Stimulated activated CD8-positive, alpha-beta memory T cell treated with anti-CD3 and anti-CD28 coated beads, Interleukin-15, amount 100 ng/mL, for 48 hours (primary cell): ENCODE results near the gene SPATS1.
A peak's percentile ranks its signal among the peaks of the same experiment; 100 is the strongest.
"Not testable (repeated sequence)": the region's sequence is repeated elsewhere in the genome, so short reads cannot be mapped to it uniquely, and the experiment has no call there.

Experiments used
- DNase-seq, 2 donors: peaks; one replicate each; pipeline ENCODE4 v3.0.0-alpha.2; 2020; ENCODE audit warnings: low read depth in 2 of 2

SPATS1 gene

GRCh38 chr6:44311304-44311703 is 31.1 kb upstream of the SPATS1 start:
- DNase-seq, result no peak

DNA sequence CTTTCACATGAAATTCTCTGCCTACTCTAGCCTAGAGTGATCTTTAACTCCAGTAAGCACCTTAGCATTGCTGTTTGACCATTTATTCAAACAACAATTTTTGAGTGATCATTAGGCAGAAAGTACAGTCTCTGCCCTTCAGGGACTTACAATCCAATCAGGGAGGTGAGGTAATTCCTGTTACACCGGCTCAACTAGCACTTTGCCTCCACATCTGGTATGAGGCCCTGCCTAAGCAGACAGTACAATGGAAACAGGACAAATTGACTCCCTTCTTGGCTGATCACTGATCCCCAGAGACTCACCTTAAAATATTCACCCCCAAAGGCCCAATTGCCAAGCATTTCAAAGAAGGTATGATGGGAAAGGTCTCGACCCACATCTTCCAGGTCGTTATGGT is 30.7 kb upstream of the SPATS1 start:
- no peak for DNase-seq

DNA sequence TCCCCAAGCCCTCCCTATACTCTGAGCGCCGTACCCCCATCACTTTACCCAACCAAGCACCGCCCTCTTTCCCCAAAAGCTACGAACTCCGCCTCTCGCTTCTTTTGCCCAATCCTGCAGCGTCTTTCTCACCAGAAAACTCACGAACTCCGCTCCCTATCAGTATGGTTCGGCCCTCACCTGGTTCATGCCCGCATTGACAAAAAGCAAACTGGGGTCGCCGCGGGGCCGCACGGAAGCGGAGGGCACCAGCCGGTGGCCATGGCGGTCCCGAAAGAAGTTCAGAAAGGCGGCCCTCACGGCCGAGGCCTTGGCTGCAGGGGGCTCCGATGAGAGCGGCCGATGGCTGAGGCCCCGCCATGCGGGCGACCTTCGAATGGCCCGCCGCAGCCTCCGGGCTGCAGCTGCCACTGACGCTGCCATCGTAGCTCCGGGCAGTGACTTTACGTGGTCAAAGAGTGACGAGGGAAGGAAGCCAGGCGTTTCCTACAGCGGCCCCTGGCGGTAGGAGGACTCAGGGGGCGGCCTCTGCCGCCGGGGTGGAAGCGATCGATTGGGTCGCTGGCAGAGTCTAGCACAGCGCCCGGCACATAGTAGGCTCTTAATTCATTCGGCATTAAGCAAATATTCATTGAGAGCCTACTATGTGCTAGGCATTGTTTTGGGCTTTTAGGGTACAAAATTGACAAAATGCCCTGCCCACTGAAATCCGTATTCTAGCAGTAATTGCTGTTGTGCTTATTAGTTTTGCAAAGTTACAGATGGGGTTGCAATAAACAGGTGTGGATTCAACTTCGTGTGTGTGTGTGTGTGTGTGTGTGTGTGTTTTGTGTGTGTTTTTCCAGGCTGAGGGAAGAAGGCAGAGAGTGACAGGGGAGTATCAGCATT is 29.3 kb upstream of the SPATS1 start, which contains the start of gene AARS2:
Gene AARS2, minus strand, starts transcription at position 447 of the 888 bp plus-strand sequence. Its CDS starts 24 bp downstream, at position 423.
- DNase-seq, result peak; percentile 85

- DNase-seq, result not testable (repeated sequence)
These were observed 27.8 kb upstream of the SPATS1 start for GRCh38 chr6:44314657-44315056.

DNA sequence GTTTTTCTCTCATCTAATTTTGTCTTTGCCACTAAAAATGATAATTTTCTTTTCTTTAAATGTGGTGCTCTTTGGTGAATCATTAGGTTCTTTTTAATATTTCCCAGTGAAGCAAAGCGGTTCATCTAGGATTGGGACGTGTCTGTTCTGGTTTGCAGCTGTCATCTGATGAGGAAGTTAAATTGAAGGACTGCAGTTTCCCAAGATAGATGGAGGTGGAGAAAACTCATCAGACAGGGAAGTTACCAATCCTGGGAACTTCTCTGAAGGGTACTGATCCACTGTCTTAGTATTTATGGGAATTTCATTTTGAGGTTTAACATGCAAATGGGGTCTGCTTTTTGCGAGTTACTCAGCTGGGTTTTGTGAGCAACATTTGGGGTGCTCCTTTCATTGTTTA is 26.9 kb upstream of the SPATS1 start:
- no peak for DNase-seq

GRCh38 chr6:44315951-44316350 is 26.5 kb upstream of the SPATS1 start:
- DNase-seq, result no peak

DNA sequence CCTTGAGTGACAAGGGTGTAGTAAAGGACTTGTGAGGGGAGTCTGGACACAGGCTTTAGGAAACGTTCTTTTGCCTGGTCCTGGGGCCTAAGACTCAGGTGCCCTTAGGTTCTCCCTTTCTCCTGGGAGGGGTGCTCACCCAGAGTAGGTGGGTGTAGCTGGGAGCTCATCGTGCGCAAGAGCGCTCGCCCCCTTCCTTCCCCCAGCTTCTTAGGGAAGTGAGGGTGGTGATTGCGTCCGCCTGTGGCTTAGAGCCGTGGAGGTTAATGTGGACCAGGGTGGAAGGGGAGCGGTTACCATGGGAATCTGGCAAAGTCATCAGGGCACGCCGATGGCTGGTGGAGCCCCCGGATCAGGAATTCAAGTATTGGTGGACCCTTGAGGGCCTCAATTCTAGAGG is 26.0 kb upstream of the SPATS1 start:
- no peak for DNase-seq

DNA sequence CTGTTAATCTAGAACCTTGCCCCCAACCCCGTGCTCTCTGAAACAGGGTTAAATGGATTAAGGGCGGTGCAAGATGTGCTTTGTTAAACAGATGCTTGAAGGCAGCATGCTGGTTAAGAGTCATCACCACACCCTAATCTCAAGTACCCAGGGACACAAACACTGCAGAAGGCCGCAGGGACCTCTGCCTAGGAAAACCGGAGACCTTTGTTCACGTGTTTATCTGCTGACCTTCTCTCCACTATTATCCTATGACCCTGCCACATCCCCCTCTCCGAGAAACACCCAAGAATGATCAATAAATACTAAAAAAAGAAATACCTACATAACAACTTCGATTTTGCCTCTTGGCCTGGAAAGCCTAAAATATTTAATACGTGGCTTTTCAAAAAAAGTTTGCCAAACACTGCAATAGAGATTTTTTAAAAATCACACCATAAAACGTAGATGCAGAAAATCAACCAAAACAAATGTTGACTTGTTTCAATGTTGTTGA is 25.3 kb upstream of the SPATS1 start:
- DNase-seq, result not testable (repeated sequence)

DNA sequence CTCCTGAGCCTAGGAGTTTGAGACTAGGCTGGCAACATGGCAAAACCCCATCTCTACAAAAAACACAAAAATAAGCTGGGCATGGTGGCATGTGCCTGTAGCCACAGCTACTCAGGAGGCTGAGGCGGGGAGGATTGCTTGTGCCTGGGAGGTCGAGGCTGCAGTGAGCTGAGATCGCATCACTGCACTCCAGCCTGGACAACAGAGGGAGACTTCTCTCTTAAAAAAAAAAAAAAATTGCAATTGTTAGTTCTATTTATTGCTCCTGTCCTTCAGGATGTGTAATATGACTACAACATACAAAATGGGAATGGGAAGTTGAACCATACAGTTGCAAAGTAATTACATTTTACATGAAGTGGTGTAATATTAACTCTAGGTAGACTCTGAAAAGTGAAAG is 21.2 kb upstream of the SPATS1 start:
- DNase-seq, result no peak

GRCh38 chr6:44327096-44327495 is 15.4 kb upstream of the SPATS1 start:
- no peak for DNase-seq

DNA sequence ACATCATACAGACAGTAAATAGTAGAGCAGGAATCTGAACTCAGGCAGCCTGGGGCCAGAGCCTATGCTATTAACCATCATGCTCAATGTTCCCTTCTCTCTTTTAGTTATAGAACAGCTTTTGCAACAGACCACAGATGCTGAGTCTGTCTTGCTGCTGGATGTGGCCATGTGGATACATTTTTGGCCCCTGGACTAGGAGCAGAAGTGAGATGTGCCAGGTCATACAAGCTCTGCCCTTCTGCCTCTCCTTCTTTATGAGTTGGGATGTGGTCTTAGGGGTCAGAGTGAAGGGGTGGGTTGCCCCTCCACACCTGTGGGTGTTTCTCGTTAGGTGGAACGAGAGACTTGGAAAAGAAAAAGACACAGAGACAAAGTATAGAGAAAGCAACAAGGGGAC is 14.7 kb upstream of the SPATS1 start:
- DNase-seq, result no peak

DNA sequence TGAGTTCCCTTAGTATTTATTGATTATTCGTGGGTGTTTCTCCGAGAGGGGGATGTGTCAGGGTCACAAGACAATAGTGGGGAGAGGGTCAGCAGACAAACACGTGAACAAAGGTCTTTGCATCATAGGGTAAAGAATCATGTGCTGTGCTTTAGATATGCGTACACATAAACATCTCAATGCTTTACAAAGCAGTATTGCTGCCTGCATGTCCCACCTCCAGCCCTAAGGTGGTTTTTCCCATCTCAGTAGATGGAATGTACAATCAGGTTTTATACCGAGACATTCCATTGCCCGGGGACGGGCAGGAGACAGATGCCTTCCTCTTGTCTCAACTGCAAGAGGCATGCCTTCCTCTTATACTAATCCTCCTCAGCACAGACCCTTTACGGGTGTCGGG is 14.2 kb upstream of the SPATS1 start:
- DNase-seq, result not testable (repeated sequence)

GRCh38 chr6:44329858-44330257 is 12.6 kb upstream of the SPATS1 start:
- DNase-seq, result no peak

DNA sequence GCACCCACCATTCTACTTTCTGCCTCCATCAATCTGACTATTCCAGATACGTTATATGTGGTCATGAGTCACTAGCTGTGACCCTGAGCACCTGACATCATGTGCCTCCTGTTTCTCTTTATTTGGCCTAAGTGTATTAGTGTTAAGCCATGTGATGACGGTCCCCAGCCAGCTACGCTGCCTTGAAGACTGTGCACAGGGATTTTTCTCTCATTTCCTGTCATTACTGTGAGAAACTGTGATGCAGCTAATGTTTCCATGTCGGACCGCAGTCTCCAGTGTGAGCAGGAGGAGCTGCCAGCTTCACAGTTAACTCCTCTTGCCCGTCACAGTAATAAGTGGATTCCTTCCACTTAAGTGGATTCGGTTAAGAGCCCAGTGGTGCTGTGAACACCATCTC is 9.9 kb upstream of the SPATS1 start:
- no peak for DNase-seq

DNA sequence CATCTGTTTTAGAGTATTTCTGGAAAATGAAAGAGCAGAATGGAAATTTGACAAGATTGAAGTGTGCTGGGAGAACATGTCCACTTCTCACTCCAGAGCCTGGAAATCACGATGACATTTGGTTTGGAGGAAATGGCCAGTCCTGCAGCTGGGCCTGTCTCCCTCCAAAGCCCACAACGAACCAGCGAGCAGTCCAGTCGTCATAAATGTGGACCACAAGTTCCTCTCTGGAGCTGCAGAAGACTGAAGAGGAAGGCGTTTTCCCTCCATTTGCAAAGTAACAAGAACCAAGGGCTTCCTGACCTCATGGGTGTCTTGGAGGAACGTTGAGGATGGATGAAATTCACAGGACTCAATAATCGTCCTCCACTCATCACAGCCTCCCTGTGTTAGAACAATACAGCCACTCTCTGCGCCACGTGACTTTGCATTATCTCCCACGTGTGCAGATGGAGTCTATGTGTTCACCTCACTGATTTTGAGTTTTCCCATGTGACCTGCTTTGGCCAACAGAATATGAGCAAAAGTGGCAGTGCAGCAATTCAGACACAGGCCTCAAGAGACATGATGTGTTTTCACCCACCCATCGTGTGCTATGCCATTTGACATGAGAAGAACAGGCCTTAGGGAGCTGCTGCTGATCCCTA is 9.1 kb upstream of the SPATS1 start:
- no peak for DNase-seq

DNA sequence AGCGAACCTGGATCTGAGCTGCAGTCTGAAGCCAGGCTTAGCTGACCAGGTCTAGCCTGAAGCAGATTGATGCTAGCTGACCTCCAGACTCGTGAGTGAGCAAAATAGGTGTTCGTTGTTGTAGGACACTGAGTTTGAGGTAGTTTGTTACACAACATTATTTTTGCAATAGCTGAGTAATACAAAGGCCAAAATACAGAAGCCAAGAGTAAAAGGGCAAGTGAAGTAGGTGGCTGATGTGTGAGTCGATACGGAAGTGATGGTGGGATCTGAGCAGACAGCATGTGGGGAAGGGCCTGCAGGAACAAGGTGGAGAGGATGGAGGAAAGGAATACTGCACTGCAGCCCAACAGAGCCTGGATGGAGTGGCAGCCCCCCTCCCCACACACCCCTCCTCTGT is 8.5 kb upstream of the SPATS1 start:
- DNase-seq, result no peak

DNA sequence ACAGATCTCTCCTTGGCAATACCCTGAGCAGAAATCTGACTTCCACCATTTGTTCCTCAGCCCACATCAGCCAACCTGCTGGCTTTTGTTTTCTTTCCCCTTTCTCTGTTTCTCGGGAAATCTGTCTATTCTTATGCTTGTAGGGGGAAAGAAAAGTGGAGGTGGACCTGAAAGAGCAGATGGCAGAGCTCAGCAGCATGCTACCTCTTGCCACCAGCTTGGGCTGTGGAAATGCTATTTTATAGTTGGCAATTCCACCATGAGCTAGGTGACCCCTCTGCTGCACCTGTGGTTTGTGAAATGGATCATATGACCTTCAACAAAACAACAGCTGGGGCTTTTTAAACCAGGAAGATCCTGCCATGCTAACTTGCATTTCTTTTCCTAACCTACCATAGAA is 6.8 kb upstream of the SPATS1 start:
- DNase-seq, result no peak

GRCh38 chr6:44338228-44339122 is 4.0 kb upstream of the SPATS1 start:
- peak; percentile 22 to 48 for DNase-seq

DNA sequence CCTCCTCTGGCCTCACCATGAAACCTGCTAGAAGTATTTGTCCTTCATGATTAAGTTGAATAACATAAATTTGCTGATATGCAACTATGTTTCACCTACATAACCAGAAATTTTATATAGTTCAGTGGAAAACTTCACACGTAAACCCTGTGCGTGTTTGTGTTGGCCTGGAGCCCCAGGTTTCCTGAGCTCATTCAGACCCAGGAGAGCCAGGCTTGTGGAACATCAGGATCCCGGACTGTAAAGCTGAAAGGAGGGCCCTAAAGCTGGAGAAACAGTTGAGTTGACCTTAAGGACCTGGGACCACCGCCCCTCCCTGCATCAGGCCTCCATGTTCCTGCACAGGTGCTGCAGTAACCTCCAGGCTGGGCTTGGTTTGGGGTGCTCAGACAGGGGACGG is 3.1 kb upstream of the SPATS1 start:
- DNase-seq, result no peak

DNA sequence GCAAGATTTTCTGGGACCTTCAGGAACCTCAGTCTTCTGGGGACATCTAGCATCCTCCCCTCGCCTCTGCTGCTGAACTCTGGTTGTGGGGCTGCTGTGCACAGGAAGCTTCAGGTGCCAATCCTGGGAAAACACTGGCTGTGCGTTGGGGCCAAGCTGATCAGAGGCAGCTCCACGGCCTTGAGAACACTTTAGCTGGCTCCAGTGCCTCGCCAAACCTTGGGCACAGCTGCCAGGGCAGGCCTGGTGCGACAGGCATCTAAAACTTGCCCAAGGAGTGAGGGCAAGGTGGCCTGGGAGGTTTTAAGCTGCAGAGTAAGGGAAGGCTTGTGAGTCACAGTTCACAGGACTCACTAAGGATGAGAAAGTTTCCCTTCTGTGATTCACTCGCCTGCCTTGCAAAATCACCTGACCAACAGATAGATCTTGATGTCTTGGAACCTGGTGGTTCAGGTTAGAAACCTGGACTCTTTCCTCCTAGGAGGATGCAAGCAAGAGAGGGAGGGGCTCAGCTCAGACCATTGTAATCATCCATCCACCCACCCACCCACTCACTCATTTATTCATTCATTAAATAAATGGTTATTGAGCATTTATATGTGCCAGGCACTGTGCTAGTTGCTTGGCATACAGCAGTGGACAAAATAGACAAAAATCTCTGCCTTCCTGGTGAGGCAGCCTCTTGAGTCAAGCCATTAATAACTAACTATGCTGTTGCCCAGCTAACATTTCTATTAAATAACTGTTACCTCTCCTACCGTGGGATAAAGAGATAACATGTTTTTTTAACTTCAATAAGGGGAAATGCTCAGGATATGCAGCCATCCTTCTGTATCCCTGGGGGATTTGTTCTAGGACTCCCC is 2.5 kb upstream of the SPATS1 start:
- no peak for DNase-seq
